ENCODE measurements around the gene BCL2.

Gene BCL2

GRCh38 chr18:63113899-63114565 is 205.5 kb downstream of the BCL2 start:
- no peak for TF ChIP-seq CTCF (conservative IDR thresholded peaks at IDR 0.05; ENCODE audit: low read depth)
- POLR2A ChIA-PET (ENCODE audit: low non-redundant PET) = no interaction called here
- DNase-seq (ENCODE audit: low spot score) = no peak
- no peak overlapping the region for H3K27ac ChIP-seq
- CTCF ChIA-PET = no interaction called here

GRCh38 chr18:63112706-63113105 is 206.9 kb downstream of the BCL2 start:
- no peak for TF ChIP-seq CTCF (conservative IDR thresholded peaks at IDR 0.05; ENCODE audit: low read depth)
- CTCF ChIA-PET = interaction anchor here (0.7 kb wide), 1 partner anchor 12 kb away, joined by 3 read pairs; no protein-coding TSS in a partner anchor
- H3K27ac ChIP-seq = no peak overlapping the region
- POLR2A ChIA-PET (ENCODE audit: low non-redundant PET) = no interaction called here
- no peak for DNase-seq (ENCODE audit: low spot score)

GRCh38 chr18:63111671-63112402 is 207.7 kb downstream of the BCL2 start:
- no peak overlapping the region for H3K27ac ChIP-seq
- ChIA-PET CTCF (no interaction called here), POLR2A (ENCODE audit: low non-redundant PET) (no interaction called here)
- DNase-seq (ENCODE audit: low spot score) = no peak
- no peak for TF ChIP-seq CTCF (conservative IDR thresholded peaks at IDR 0.05; ENCODE audit: low read depth)

- no peak for TF ChIP-seq CTCF (conservative IDR thresholded peaks at IDR 0.05; ENCODE audit: low read depth)
- ChIA-PET CTCF (interaction anchor here (0.7 kb wide), 1 partner anchor 213 kb away, joined by 3 read pairs; no protein-coding TSS in a partner anchor), POLR2A (ENCODE audit: low non-redundant PET) (no interaction called here)
- no peak for DNase-seq (ENCODE audit: low spot score)
- H3K27ac ChIP-seq = no peak overlapping the region
These were observed 209.8 kb downstream of the BCL2 start for GRCh38 chr18:63109802-63110201.

- POLR2A ChIA-PET (ENCODE audit: low non-redundant PET) = no interaction called here
- CTCF ChIA-PET = interaction anchor here (0.7 kb wide), 1 partner anchor 214 kb away, joined by 3 read pairs; no protein-coding TSS in a partner anchor
- no peak for DNase-seq (ENCODE audit: low spot score)
- TF ChIP-seq CTCF (conservative IDR thresholded peaks at IDR 0.05; ENCODE audit: low read depth) = no peak
- no peak overlapping the region for H3K27ac ChIP-seq
These were observed 210.5 kb downstream of the BCL2 start for GRCh38 chr18:63109022-63109421.

GRCh38 chr18:63107931-63108330 is 211.6 kb downstream of the BCL2 start:
- no peak for TF ChIP-seq CTCF (conservative IDR thresholded peaks at IDR 0.05; ENCODE audit: low read depth)
- ChIA-PET POLR2A (ENCODE audit: low non-redundant PET) (no interaction called here), CTCF (no interaction called here)
- DNase-seq (ENCODE audit: low spot score) = no peak
- H3K27ac ChIP-seq = no peak overlapping the region

Data from RWPE1 (cell line).